Amygdala (tissue), 56 donors: ENCODE data around the gene NUB1.
A peak's percentile ranks its signal among the peaks of the same experiment; 100 is the strongest.

Experiments
- DNase-seq, 56 donors: peaks; one replicate each; lab custom pipeline; 2025; lab: John Stamatoyannopoulos, UW

NUB1 gene

DNA sequence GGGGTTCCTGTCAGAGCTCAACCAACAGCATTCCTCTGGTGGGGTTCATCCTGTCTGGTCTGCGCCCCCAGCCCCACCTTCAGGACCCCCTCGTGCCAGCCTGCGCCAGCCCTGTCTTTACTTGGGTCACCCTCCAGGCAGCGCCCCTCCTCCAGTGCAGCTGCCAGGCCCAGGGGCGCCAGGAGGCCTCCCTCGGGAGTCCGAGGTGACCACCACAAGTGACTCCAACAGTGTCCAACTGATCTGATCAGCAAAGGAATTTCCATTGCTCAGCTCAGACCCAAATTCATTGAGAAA is 57.6 kb downstream of the NUB1 start:
- DNase-seq: no peak

DNA sequence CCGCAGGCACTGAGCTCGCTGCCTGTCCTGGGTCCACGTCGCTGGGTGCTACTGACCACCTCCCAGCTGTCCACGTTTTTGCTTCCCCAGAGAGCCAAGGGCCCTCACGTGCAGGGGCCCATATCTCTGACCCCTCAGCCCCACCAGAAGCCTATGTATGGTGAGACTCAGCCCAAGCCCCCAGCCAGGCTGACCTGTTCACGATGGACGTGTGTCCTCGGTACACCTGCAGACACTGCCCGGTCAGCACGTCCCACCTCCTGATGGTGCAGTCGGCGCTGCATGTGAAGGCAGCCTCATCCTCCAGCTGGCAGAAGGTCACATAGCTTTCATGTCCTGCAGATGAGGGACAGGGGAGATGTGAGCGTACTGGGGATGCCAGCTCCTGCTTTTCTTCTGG is 58.3 kb downstream of the NUB1 start:
- no peak for DNase-seq

DNA sequence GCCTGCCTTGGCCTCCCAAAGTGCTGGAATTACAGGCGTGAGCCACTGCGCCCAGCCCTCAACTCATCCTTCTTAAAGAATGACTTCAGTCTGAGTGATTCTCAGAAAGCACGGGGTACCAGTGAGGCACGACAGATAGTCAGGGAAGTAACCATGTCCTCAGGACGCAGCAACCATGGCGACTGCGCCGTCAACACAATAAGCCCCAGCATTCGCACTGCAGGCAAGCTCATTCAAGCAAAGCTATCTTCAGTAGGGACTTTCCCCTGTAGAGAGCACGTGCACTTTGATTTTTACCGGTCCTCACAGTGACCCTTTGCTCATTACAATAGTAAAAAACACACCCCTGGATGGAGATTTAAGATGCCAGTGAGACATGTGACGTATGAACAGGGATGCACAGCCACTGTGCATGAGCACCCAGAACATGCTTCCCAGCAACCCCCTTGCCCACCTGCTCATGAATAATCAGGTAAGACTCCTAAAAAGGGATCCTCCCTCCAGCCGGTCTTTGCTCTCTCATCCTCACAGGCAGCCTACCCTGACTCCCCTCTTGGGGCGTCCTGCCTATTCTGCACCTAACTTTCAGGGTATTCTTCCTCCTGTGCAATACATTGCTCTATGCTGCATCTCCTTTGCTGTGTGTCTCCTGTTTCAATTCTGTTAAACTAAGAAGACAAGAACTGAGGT is 59.2 kb downstream of the NUB1 start:
- no peak for DNase-seq

DNA sequence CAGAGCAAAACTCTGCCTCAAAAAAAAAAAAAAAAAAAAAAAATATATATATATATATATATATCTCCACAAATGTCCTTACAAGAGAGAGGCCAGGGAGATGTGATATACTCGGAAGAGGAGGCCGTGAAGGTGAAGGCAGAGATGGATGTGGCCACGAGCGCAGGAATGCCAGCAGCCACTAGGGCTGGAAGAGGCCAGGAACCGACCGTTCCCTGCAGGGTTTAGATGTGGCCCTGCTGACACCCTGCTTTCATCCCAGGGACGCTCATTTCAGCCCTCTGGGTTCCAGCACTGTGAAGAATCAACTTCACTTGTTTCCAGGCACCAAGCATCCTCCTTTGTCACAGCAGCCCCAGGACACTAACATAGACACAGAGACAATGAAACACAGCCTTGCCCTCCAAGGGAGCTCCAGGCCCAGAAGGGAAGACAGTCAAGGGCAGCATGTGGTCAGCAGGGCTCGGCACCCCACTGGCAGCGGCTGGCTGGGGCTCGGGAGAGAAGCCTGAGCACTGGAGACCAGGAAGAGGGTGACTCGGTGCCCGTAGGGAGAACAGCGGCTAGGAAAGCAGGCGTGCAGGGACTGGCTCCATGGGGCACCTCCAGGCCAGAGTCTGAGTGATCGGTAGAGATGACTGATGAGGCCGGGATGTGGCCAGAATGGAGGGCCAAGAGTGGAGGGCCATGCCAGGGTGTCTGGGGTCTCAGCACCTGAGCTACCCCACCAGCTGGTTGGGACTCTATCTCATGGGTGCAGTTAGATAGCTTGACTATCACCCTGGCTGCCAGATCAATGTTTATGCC is 60.6 kb downstream of the NUB1 start:
- DNase-seq: no peak

DNA sequence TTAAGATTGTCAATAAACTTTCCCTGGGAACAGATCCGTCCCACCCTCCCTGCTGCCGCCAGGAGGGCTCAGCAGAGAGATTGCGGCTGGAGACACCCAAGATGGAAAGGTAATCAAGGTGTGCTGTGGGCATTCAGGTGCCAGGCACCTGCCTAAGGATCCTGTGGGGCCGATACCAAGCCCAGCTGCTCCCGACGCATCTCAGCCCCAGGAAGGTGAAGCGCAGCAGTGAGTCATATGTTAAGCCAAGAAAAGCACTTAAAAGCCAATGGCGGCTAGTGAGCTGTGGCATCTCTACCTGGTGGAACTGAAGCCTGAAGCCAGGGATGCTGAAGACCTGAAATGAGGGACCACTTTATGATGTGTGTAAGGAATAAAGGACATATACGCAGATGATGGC is 62.2 kb downstream of the NUB1 start:
- DNase-seq: no peak

DNA sequence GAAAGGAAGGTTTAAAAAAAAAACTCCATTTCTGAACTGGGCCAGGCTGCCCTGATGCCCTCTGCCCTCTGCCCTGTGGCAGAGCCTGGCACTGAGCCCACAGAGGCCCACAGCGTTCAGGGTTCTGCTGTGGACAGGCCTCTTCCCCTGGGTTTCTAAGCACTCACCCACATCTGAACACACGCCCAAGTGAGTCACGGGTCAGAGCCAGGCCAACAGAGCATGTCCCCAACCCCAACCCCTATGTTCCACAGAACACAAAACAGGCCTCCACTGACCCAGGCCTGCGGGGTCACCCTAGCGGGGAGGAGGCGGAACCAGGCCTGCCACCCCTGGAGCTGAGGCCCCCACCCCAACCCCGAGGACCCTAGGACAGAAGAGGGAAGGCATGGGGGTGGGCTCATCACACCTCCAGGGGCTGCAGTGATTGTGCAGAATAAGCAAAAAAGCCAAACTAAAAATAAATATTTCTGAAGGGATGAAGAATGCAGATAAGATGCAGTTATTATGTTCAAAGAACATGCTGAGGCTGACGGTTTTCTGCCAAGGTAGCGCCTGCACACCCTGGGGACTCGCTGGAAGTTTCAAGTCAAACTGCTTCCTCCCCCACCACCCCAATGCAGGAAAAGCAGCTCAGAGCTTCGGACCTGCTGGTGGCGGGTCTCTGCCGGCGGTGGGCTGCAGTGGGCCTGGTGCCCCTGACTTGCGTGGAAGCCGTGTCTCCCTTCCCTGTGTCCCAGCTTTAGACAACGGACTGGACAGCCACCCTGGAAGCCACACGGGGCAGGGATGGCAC is 62.8 kb downstream of the NUB1 start:
- DNase-seq: no peak

DNA sequence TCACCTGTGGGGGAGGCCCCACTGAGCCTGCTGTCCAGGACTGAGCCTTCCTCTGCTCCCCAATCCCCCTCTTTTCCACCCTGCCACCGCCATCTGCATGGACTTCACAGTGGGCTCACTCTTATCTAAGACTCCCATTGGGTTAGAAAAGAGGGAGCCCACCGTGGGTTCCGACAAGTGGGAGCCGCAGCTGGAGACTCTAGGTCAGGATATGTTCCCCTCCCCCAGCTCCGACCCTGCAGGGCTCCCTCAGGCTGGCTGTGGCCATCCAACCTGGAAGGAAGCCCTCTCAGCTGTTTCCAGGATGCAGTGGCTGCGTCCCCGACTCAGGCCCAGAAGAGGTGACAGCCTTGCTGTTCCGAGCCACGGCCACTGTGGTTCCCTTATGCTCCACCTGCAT is 63.4 kb downstream of the NUB1 start:
- no peak for DNase-seq

DNA sequence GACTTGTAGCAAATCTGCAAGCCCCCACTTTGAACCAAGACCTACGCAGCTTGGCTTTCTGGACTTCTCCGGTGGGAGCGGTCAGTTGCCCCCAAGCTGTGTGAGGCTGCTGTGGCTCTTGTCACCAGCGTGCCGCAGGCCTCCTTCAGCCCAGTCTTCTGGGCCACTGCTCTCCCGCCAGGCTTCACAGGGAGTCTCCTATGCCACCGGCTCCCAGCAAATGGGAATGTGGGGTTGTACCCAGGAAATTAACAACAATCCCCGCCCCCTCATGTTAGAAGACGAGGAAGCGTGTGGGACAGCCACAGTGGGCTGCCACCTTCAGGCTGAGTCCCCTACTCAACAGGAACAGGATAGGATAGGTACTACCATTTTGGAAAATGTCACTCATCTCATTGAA is 64.0 kb downstream of the NUB1 start:
- no peak for DNase-seq

DNA sequence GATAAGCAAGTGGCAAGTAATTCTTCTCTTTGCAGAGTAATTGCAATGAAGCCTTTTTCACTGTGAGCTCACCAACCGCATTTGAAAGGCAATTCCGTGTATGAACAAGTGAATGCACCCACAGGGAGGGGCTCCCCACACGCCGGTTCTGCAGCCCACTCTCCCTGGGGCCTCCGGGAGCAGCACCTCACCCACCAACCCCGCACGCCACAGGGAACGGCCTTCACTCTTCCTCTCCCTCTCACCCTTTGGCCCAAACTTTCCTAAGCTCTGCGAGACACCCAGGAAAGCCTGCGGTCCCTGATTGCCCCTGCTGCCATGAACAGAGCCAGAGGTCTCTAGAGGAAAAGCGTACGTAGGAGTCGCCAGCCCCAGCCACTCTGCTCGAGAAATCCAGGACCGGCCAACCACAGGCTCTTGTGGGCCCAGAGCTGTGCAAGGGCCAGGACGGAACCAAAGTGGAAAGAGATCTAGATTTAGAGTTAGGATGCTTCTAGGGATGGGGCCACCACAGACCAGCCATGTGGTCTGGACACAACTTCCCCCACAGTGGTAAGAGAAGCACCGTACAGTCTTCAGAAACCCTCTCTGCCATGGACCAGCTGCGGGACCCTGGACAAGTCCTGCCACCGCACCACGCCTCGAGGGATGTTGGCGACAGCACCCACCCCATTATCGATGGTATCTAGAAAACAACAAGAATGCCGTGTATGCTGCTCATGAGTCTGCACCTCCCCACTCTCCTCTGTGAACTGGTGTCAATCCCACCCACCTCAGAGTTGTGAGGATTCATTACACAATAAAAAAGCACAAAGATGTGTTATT is 64.7 kb downstream of the NUB1 start:
- no peak for DNase-seq

DNA sequence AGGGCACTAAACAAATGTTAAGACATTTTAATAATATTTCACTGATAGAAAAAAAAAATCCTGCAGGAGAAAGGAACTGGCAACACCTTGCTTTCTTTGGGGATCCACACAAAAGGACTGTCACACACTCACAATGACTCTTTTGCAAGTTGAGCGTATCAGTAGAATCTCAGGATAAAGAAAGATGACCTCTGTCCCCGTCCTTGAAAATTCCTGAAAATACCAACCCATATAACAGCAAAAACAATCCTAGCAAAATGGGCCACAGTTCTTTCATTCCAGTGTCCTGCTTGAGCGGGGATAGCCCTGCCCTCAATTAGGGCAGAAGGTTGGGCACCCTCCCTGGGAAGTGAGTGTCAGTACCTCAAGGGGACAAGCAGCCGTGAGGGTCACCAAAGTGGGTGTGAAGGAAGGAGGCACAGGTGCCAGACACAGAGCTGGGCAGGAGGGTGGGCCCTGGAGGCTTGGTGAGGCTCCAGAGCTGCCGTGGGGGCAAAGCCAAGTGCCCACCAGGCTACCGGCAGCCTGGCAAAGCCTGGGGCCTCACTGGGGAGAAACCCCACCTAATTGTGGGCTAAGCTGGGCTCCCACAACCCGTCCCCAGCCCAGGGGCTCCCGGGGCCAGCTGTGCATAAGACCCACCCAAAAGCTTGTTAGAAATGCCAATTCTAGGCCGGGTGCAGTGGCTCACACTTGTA is 65.4 kb downstream of the NUB1 start:
- no peak for DNase-seq

DNA sequence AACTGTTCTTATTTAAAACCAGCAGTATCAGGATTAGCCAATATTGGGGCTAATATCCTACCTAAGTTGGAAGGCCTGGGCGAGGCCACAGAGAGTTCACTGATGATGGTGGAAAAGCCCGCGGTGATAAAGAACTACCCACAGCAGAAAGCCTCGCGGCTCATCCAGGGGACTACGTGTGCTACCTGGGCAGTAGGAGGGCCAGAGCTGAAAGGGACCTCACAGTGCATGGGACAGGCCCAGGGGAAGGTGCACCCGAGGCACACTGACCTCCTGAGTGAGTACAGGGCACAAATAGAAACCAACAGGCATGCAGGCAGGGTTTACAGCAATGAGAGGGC is 66.9 kb downstream of the NUB1 start:
- no peak for DNase-seq

DNA sequence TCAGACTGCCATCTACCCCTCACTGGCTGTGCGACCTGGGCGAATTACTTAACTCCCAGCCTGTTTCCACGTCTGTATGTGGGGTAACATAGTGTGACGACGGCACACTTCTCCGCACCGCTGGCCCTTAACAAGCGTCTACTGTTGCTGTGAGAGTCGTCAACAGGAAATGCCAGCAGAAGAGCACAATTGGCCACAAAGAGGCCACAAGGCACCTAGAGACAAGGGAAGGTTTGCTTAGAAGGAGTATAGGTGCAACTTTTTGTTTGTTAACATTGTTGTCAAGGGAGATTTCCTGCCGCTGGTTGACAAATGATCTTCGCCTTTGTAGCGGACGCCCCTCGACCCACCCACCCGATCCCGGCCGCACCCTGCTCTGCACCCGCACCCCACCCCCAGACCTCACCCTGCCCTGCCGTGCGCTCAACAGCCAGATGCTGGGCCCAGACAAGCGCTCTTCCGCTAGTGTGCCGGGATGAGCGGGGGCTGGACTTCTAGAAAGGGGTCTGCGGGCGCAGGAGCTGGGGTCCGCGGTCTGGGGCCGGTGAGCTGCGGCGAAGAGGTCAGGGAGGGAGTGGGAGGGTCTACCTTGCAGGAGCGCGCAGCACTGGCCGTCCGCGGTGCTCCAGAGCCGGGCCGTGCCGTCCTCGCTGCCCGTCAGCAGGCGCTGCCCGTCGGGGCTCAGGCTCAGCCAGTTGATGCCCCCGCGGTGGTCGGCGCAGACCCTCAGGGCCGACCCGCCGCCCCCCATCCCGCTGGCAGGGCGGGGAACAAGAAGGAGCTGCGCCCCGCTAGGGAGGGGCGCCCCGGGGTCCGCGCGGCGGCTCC is 67.4 kb downstream of the NUB1 start:
- DNase-seq: no peak

DNA sequence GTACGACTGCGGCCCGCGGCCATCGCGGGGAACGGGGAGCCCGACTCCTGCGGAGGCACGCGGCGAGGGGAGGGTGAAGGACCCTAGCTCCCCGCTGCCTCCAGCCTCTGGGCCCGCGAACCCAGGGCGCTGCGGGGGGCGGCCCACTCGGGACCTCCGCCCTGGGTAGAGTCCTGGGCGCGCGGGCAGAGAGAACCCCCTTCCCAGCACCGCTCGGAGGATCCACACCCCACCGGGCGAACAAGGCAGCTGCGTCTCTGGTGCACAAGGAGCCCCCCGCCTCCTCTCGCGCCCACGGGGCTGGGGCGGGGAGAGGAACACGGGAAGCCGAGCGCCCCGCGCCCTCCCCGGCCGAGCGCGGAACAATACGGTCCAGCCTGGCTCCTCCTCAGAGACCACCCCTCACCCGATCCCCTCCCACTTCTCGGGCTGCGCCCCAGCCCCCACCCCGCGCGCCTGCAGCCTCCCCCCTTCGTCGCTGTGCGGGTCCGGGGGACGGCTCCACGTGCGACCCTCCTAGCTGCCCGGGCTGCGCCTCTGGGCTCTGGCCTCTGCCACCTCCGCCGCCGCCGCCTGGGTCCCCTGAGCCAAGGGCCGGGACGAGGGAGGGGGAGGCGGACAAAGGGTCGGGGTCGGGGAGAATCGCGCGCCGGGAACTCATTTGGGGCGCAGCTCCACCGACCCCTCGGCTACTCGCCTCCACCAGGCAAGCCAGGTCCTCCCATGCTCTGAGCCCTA is 68.2 kb downstream of the NUB1 start, which contains the start of gene WDR86:
Gene WDR86 (minus strand): TSS at position 372 of the 738 bp plus-strand sequence. CDS start 449 bp downstream, outside the sequence.
- no peak for DNase-seq

DNA sequence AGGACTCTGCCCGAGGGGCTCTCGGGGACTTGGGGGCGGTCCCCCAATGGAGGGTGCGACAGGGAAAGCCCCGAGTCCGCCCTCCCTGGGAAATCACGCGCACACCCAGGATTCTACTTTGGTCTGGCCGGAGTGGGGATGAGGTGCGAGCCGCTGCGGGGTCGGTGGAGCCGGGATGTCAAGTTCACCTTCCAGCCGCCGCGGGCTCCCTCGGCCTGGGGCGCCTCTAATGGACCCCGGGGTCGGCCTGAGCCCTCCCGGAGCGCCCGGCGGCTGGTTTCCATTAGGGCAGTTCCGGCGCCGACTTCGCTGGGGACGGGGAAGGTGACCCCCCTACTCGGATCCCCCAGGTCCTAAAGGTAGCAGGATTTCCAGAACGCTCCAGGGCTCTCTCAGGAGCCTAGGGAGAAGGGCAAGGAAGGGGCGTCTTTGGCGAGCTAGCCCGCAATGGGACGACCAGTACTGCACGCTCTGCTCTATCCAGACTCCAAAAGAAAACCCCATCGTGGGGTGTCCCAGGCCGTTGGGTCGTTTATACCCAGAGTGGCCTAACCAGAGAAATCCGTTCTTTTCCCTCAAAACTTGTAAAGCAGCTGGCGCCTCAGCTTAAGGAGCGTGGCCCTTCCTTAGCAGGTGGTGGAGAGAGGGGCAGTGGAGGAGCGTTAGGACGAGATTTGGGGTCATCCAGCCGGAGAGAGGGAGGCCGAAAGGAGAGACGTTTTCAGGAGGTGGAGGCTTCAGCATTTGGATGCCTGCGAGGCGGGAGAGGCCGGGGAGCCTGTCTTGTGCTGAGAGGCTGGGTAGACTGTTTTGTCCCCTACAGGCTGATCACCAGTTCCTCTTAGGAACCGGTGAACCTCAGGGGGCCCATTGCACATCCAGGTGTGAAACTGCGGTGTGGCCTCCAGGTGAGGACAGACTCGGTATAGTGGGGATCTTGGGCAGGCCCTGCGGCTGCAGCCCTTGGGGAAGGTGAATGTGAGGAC is 69.1 kb downstream of the NUB1 start:
- DNase-seq: peak in 3 of 56 donors; percentile 11 to 24 (median 16)

DNA sequence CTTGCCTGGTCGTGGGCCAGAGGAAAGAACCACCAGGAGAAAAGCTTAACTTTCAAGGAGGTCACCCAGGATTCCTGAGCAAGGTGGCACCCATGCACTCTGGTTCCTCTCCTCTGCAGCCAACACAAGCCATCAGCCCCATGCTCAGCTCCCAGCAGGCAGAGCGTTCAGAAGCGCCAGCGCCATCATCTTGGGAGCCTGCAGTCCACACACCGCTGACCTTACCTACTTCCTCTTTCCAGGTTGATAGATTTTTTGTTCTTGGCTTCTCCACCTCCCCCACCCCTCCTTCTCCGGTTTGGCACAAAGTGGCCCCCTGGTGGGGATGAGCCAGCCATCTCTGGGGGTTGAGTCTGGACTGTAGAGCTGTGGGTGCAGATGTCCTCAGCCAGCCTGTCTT is 69.9 kb downstream of the NUB1 start:
- no peak for DNase-seq

DNA sequence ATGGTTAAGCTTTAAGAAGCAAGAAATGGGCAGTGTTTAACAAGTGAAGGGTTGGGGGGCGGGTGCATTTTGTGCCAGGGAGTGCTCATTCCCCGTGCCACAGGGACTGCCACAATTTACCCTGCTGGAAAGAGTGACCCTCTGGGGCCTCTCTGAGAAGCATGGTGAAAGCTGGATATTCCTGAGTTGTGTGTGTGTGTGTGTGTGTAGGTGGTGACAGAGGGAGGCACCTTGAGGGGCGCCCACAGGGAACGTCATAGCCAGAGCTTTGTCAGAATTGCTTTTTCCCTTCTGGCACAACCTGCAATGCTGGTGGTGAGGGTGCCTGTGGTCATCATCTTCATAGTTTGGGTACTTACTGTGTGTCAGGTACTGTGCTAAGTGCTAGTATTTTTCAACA is 70.7 kb downstream of the NUB1 start:
- DNase-seq: no peak

DNA sequence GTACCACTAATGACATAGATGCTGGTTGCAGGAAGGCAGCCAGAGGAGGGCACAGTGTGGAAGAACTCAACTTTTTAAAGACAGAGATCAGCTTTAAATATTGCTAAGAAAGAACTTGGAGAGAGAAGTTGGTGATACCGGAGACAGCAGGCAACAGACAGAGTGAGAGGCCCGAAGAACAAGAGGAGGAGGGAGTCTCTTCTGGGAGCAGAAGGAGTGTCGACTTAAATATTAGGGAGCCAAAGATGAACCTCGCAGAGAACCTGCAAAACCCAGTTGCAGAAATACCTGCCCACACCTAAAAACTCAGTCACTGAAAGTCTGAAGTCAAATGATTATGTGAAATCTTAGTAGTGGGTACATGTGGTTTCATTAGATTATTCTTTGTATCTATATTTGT is 71.6 kb downstream of the NUB1 start:
- DNase-seq: no peak
